H9 (cell line): ENCODE measurements around the gene NR2F2. TPM values are rescaled to one million over a fixed set of nuclear protein-coding genes. Genes with fewer than 3 reads are reported as not detected.

ENCODE experiments used
- DNase-seq: peaks from one replicate; pipeline ENCODE4 v3.0.0-alpha.2; 2017
- H2AFZ ChIP-seq: one replicate; pipeline ENCODE4 v1.6.1; 2013; ENCODE audit warnings: mild to moderate bottlenecking, low read length, control low read depth, moderate library complexity
- H2AK5ac ChIP-seq: 2 replicates; pipeline ENCODE4 v1.6.1; 2013; ENCODE audit warnings: low read length, control low read depth, mixed read lengths; ENCODE audit not compliant: insufficient read length
- H2BK120ac ChIP-seq: one replicate; pipeline ENCODE4 v1.6.1; 2013; ENCODE audit warnings: low read depth, mild to moderate bottlenecking, low read length, control low read depth, inconsistent platforms; ENCODE audit not compliant: poor library complexity, severe bottlenecking
- H2BK12ac ChIP-seq: 2 replicates; pipeline ENCODE4 v1.6.1; 2013; ENCODE audit warnings: low read length, control low read depth, mixed read lengths, low read depth; ENCODE audit not compliant: insufficient read length
- H2BK15ac ChIP-seq: 2 replicates; pipeline ENCODE4 v1.6.1; 2013; ENCODE audit warnings: low read depth, low read length, control low read depth
- H2BK20ac ChIP-seq: one replicate; pipeline ENCODE4 v1.6.1; 2013; ENCODE audit warnings: low read depth, mild to moderate bottlenecking, low read length, control low read depth, inconsistent platforms; ENCODE audit not compliant: poor library complexity, severe bottlenecking
- H2BK5ac ChIP-seq: 2 replicates; pipeline ENCODE4 v1.6.1; 2013; ENCODE audit warnings: low read length, control low read depth, mixed read lengths; ENCODE audit not compliant: insufficient read length
- H3K14ac ChIP-seq: 2 replicates; pipeline ENCODE4 v1.6.1; 2013; ENCODE audit warnings: low read length, control low read depth; ENCODE audit not compliant: insufficient read depth
- H3K18ac ChIP-seq: 2 replicates; pipeline ENCODE4 v1.6.1; 2013; ENCODE audit warnings: low read depth, mild to moderate bottlenecking, mixed read lengths, low read length, control low read depth; ENCODE audit not compliant: insufficient read length
- H3K23ac ChIP-seq: 2 replicates; pipeline ENCODE4 v1.6.1; 2013; ENCODE audit warnings: low read length, control low read depth, mixed read lengths, low read depth; ENCODE audit not compliant: insufficient read length
- H3K23me2 ChIP-seq: 2 replicates; pipeline ENCODE4 v1.6.1; 2013; ENCODE audit warnings: low read depth, mild to moderate bottlenecking, mixed read lengths, low read length, control low read depth; ENCODE audit not compliant: insufficient read length, poor library complexity, severe bottlenecking
- H3K27ac ChIP-seq: 2 replicates; pipeline ENCODE4 v1.5.1; 2013; ENCODE audit warnings: low read length, control low read depth, mixed read lengths, low read depth; ENCODE audit not compliant: insufficient read length
- H3K27me3 ChIP-seq: 2 replicates; pipeline ENCODE4 v1.6.1; 2013; ENCODE audit warnings: low read length, control low read depth, inconsistent platforms; ENCODE audit not compliant: insufficient read depth
- H3K4ac ChIP-seq: 2 replicates; pipeline ENCODE4 v1.6.1; 2013; ENCODE audit warnings: low read depth, mild to moderate bottlenecking, control low read depth, inconsistent platforms, low read length, moderate library complexity
- H3K4me1 ChIP-seq: 2 replicates; pipeline ENCODE4 v1.6.1; 2013; ENCODE audit warnings: low read length, control low read depth, inconsistent platforms; ENCODE audit not compliant: insufficient read depth
- H3K4me2 ChIP-seq: 2 replicates; pipeline ENCODE4 v1.6.1; 2013; ENCODE audit warnings: low read length, control low read depth, mixed read lengths; ENCODE audit not compliant: insufficient read length, insufficient read depth
- H3K56ac ChIP-seq: 2 replicates; pipeline ENCODE4 v1.6.1; 2013; ENCODE audit warnings: low read depth, mild to moderate bottlenecking, mixed read lengths, low read length, control low read depth; ENCODE audit not compliant: insufficient read length
- H3K79me1 ChIP-seq: 2 replicates; pipeline ENCODE4 v1.6.1; 2013; ENCODE audit warnings: low read depth, mild to moderate bottlenecking, moderate library complexity, low read length, control low read depth, inconsistent platforms; ENCODE audit not compliant: insufficient read depth, poor library complexity, severe bottlenecking
- H3K79me2 ChIP-seq: 2 replicates; pipeline ENCODE4 v1.6.1; 2013; ENCODE audit warnings: low read length, control low read depth, inconsistent platforms; ENCODE audit not compliant: insufficient read depth
- H3K9ac ChIP-seq: 2 replicates; pipeline ENCODE4 v1.6.1; 2013; ENCODE audit warnings: low read length, control low read depth, mixed read lengths; ENCODE audit not compliant: insufficient read length; ENCODE audit errors: extremely low read depth
- H3K9me3 ChIP-seq: one replicate; pipeline ENCODE4 v1.6.1; 2013; ENCODE audit warnings: low read depth, low read length, inconsistent platforms; ENCODE audit not compliant: control insufficient read depth
- H3T11ph ChIP-seq: one replicate; pipeline ENCODE4 v1.6.1; 2013; ENCODE audit warnings: mild to moderate bottlenecking, low read length, control low read depth, inconsistent platforms
- H4K20me1 ChIP-seq: one replicate; pipeline ENCODE4 v1.6.1; 2013; ENCODE audit not compliant: control insufficient read depth, insufficient read length, insufficient read depth
- H4K5ac ChIP-seq: 2 replicates; pipeline ENCODE4 v1.6.1; 2013; ENCODE audit warnings: low read depth, mild to moderate bottlenecking, mixed read lengths, low read length, control low read depth; ENCODE audit not compliant: insufficient read length
- H4K8ac ChIP-seq: replicated peaks from 2 replicates; pipeline ENCODE4 v1.6.1; 2013; ENCODE audit warnings: low read length, control low read depth, mixed read lengths, low read depth; ENCODE audit not compliant: insufficient read length
- H4K91ac ChIP-seq: 2 replicates; pipeline ENCODE4 v1.6.1; 2013; ENCODE audit warnings: low read depth, mild to moderate bottlenecking, moderate library complexity, mixed read lengths, low read length, control low read depth; ENCODE audit not compliant: insufficient read length
- H3K27ac Mint-ChIP-seq, 3 experiments: 2 replicates in 2 of 3; 3 replicates in 1 of 3; pipeline ENCODE4 v1.8.0; 2020 to 2021; ENCODE audit warnings: mixed read lengths in 3 of 3, mild to moderate bottlenecking in 1 of 3, moderate library complexity in 1 of 3
- H3K27me3 Mint-ChIP-seq: 2 replicates; pipeline ENCODE4 v1.8.0; 2021; ENCODE audit warnings: low read depth, mild to moderate bottlenecking, moderate library complexity, mixed read lengths
- H3K36me3 Mint-ChIP-seq, 3 experiments: 2 replicates in 2 of 3; 3 replicates in 1 of 3; pipeline ENCODE4 v1.8.0; 2020 to 2021; ENCODE audit warnings: low read depth in 3 of 3, mixed read lengths in 3 of 3; ENCODE audit not compliant: insufficient read depth in 1 of 3
- H3K4me1 Mint-ChIP-seq, 2 experiments: 2 replicates each; pipeline ENCODE4 v1.8.0; 2020; ENCODE audit warnings: mixed read lengths in 2 of 2
- H3K4me3 Mint-ChIP-seq, 2 experiments: 2 replicates in 1 of 2; 3 replicates in 1 of 2; pipeline ENCODE4 v1.8.0; 2020 to 2021; ENCODE audit warnings: mild to moderate bottlenecking in 2 of 2, mixed read lengths in 2 of 2, moderate library complexity in 1 of 2
- H3K9me3 Mint-ChIP-seq, 2 experiments: 2 replicates in 1 of 2; 3 replicates in 1 of 2; pipeline ENCODE4 v1.8.0; 2020; ENCODE audit warnings: mild to moderate bottlenecking in 2 of 2, mixed read lengths in 2 of 2, moderate library complexity in 1 of 2
- WGBS: extraction: QIAGEN DNeasy Blood & Tissue Kit; methylation state at CpG from one replicate; pipeline ENCODE4 v1.1.7; 2013; ENCODE audit warnings: missing lambda C conversion rate, low lambda C conversion rate, mixed read lengths; ENCODE audit not compliant: insufficient read length; ENCODE audit errors: extremely low coverage; 5-methylcytosine and 5-hydroxymethylcytosine counted together
- total RNA-seq: library from RNA; stranded (reverse); gene quantifications from 2 replicates; pipeline ENCODE4 v1.2.1, GENCODE V29; 2021
- TF ChIP-seq, protein P1 (sequence below): fragments of 200-600 bp; sonication (generic); conservative IDR thresholded peaks from 3 replicates; pipeline ENCODE4 v1.8.0; 2021; ENCODE audit warnings: antibody characterized with exemption, mild to moderate bottlenecking

NR2F2 gene
- total RNA-seq, 1 experiment from 2014 or later, result 0.24 TPM

GRCh38 chr15:96333131-96334016 lies 2.9 kb downstream of the NR2F2 start:
- H3K27me3 Mint-ChIP-seq, result peaks cover 95% of the 10 kb centered on the region
- H3K4me1 Mint-ChIP-seq, result peaks cover 42 to 70% of the 10 kb centered on the region in 2 experiments
- H4K8ac ChIP-seq, result no peak overlapping the region
- no peak overlapping the region for H3K23ac ChIP-seq
- H3K9ac ChIP-seq, result no peak overlapping the region
- peak overlapping the region; percentile 6 for H3K4me2 ChIP-seq
- peaks cover 11% of the 10 kb centered on the region; the same call in 1 of the 2 replicates for H3K4me1 ChIP-seq
- H2BK12ac ChIP-seq, result no peak overlapping the region
- no peaks in the 10 kb centered on the region for H3K79me1 ChIP-seq
- no peak overlapping the region for H2BK120ac ChIP-seq
- TF ChIP-seq, protein P1, sequence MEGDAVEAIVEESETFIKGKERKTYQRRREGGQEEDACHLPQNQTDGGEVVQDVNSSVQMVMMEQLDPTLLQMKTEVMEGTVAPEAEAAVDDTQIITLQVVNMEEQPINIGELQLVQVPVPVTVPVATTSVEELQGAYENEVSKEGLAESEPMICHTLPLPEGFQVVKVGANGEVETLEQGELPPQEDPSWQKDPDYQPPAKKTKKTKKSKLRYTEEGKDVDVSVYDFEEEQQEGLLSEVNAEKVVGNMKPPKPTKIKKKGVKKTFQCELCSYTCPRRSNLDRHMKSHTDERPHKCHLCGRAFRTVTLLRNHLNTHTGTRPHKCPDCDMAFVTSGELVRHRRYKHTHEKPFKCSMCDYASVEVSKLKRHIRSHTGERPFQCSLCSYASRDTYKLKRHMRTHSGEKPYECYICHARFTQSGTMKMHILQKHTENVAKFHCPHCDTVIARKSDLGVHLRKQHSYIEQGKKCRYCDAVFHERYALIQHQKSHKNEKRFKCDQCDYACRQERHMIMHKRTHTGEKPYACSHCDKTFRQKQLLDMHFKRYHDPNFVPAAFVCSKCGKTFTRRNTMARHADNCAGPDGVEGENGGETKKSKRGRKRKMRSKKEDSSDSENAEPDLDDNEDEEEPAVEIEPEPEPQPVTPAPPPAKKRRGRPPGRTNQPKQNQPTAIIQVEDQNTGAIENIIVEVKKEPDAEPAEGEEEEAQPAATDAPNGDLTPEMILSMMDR, result no peak
- H3K27me3 ChIP-seq, result peaks cover 81% of the 10 kb centered on the region
- H2AK5ac ChIP-seq, result no peak overlapping the region
- H2BK5ac ChIP-seq, result no peak overlapping the region
- H3K4me3 Mint-ChIP-seq, result peak overlapping the region; percentile 26 to 72; a peak in 4 of 5 replicates
- H3K56ac ChIP-seq, result no peak overlapping the region
- no peak overlapping the region for H4K5ac ChIP-seq
- peaks cover 12% of the 10 kb centered on the region for H3K23me2 ChIP-seq
- no peak overlapping the region for H3K18ac ChIP-seq
- peak; percentile 68 for DNase-seq
- no peak overlapping the region for H3K27ac Mint-ChIP-seq
- WGBS, result no CpG with 5 or more reads among the region's 67 CpGs
- no peak overlapping the region for H2BK15ac ChIP-seq
- no peak overlapping the region for H3K27ac ChIP-seq
- H3T11ph ChIP-seq, result no peak overlapping the region
- H3K9me3 ChIP-seq, result no peaks in the 10 kb centered on the region
- no peaks in the 10 kb centered on the region for H3K36me3 Mint-ChIP-seq
- H4K91ac ChIP-seq, result no peak overlapping the region
- H3K4ac ChIP-seq, result no peak overlapping the region
- H3K9me3 Mint-ChIP-seq, result peaks cover 2 to 8% of the 10 kb centered on the region in 2 experiments; a peak in 3 of 5 replicates
- no peak overlapping the region for H2AFZ ChIP-seq
- no peak overlapping the region for H2BK20ac ChIP-seq
- no peaks in the 10 kb centered on the region for H3K79me2 ChIP-seq
- H4K20me1 ChIP-seq, result no peaks in the 10 kb centered on the region
- H3K14ac ChIP-seq, result no peak overlapping the region
